HCT116 (cell line): ENCODE data around the gene GRIP1. TPM values are rescaled to one million over a fixed set of nuclear protein-coding genes. Genes with fewer than 3 reads are reported as not detected.

ENCODE experiments used
- ATAC-seq: fragments of 200-7000 bp; cut with Tn5 transposase; 2 replicates; pipeline ENCODE4 v1.9.1; 2020; ENCODE audit warnings: mild to moderate bottlenecking, moderate library complexity
- BruUV-seq: library from RNA; stranded (reverse); fragments of 400-500 nt; replicated peaks from 2 replicates; lab custom pipeline; 2021; lab: Mats Ljungman, UMichigan
- CTCF ChIA-PET: fragments of 300-600 bp; sonication (Branson Sonifier 250); formaldehyde crosslinking; loops from one replicate; lab custom pipeline; 2021; ENCODE audit warnings: antibody characterized with exemption; lab: Charles Lee
- POLR2A ChIA-PET: fragments of 300-600, 350-600 bp; sonication (Branson Sonifier 250); formaldehyde crosslinking; loops from one replicate; lab custom pipeline; 2021; ENCODE audit warnings: antibody characterized with exemption; lab: Charles Lee
- RAD21 ChIA-PET, 2 experiments: fragments of 300-600 bp; sonication (Branson Sonifier 250); formaldehyde crosslinking; loops; one replicate each; lab custom pipeline; 2023; ENCODE audit warnings: low total read pairs in 2 of 2; ENCODE audit not compliant: uncharacterized antibody in 2 of 2, unreplicated experiment in 2 of 2, low non-redundant PET in 1 of 2; lab: Charles Lee
- DNase-seq: peaks from one replicate; pipeline ENCODE4 v3.0.0-alpha.2; 2010; ENCODE audit warnings: low read depth, low spot score
- H2AFZ ChIP-seq: fragments of 200-600 bp; shearing (Covaris generic), sonication (generic); 2 replicates; pipeline ENCODE4 v1.6.1; 2017; ENCODE audit warnings: low read depth, mixed run types, mixed read lengths, antibody characterized with exemption, low read length; ENCODE audit not compliant: poor library complexity, severe bottlenecking
- H3K27ac ChIP-seq: 2 replicates; pipeline ENCODE4 v1.5.1; 2012; ENCODE audit warnings: low read depth, low read length
- H3K27me3 ChIP-seq: fragments of 200-600 bp; sonication (generic); 2 replicates; pipeline ENCODE4 v1.6.1; 2016; ENCODE audit warnings: mixed run types, low read length, mixed read lengths; ENCODE audit not compliant: insufficient read depth
- H3K36me3 ChIP-seq, 2 experiments: fragments of 200-500 bp in 1 of 2; fragments of 200-600 bp in 1 of 2; sonication (Bioruptor generic) in 1 of 2; sonication (generic) in 1 of 2; 2 replicates each; pipeline versions ENCODE4 v1.5.1 to v1.6.1; 2014 to 2016; ENCODE audit warnings: low read length in 2 of 2, inconsistent platforms in 1 of 2, mixed read lengths in 1 of 2, mixed run types in 1 of 2; ENCODE audit not compliant: insufficient read depth in 2 of 2, control insufficient read depth in 1 of 2
- H3K4me1 ChIP-seq, 2 experiments: fragments of 200-600 bp in 1 of 2; sonication (generic) in 1 of 2; 2 replicates each; pipeline versions ENCODE4 v1.5.1 to v1.6.1; 2012 to 2017; ENCODE audit warnings: low read length in 2 of 2, inconsistent platforms in 1 of 2, mild to moderate bottlenecking in 1 of 2, mixed read lengths in 1 of 2, mixed run types in 1 of 2, moderate library complexity in 1 of 2; ENCODE audit not compliant: insufficient read depth in 2 of 2, control insufficient read depth in 1 of 2
- H3K4me2 ChIP-seq: fragments of 200-600 bp; sonication (generic); 2 replicates; pipeline ENCODE4 v1.6.1; 2017; ENCODE audit warnings: mixed run types, low read length, mixed read lengths
- H3K4me3 ChIP-seq, 2 experiments: fragments of 200-600 bp in 1 of 2; sonication (generic) in 1 of 2; replicated peaks in 1 of 2; 2 replicates each; pipeline ENCODE4 v1.5.1; 2011 to 2016; ENCODE audit warnings: low read length in 2 of 2, control low read depth in 1 of 2, low read depth in 1 of 2, mild to moderate bottlenecking in 1 of 2, mixed read lengths in 1 of 2, mixed run types in 1 of 2
- H3K79me2 ChIP-seq: fragments of 200-600 bp; sonication (generic); 2 replicates; pipeline ENCODE4 v1.6.1; 2017; ENCODE audit warnings: mild to moderate bottlenecking, mixed run types, low read length, moderate library complexity, mixed read lengths; ENCODE audit not compliant: insufficient read depth
- H3K9ac ChIP-seq: fragments of 200-600 bp; sonication (generic); 2 replicates; pipeline ENCODE4 v1.6.1; 2016; ENCODE audit warnings: low read length, mixed read lengths
- H3K9me2 ChIP-seq: fragments of 200-600 bp; sonication (generic), shearing (Covaris generic); 2 replicates; pipeline ENCODE4 v1.6.1; 2017; ENCODE audit warnings: mixed run types, mild to moderate bottlenecking, moderate library complexity; ENCODE audit not compliant: insufficient read depth
- H3K9me3 ChIP-seq, 2 experiments: fragments of 200-500 bp in 1 of 2; fragments of 200-600 bp in 1 of 2; sonication (Bioruptor generic) in 1 of 2; sonication (generic) in 1 of 2; 2 replicates each; pipeline ENCODE4 v1.6.1; 2014 to 2017; ENCODE audit warnings: low read length in 2 of 2, mixed read lengths in 2 of 2, inconsistent platforms in 1 of 2, low read depth in 1 of 2, mild to moderate bottlenecking in 1 of 2, mixed run types in 1 of 2, moderate library complexity in 1 of 2; ENCODE audit not compliant: control insufficient read depth in 1 of 2, insufficient read depth in 1 of 2
- H4K20me1 ChIP-seq: fragments of 200-600 bp; sonication (generic), shearing (Covaris generic); 2 replicates; pipeline ENCODE4 v1.6.1; 2017; ENCODE audit warnings: mixed run types, mild to moderate bottlenecking, moderate library complexity; ENCODE audit not compliant: insufficient read depth
- CBX3 ChIP-seq: IDR thresholded peaks from 2 replicates; pipeline ENCODE4 v1.6.1; 2012; ENCODE audit warnings: low read depth
- CEBPB ChIP-seq: IDR thresholded peaks from 2 replicates; pipeline ENCODE4 v1.6.1; 2012; ENCODE audit warnings: low read depth
- EGR1 ChIP-seq: IDR thresholded peaks from 2 replicates; pipeline ENCODE4 v1.6.1; 2012; ENCODE audit warnings: low read depth
- JUND ChIP-seq: IDR thresholded peaks from 2 replicates; pipeline ENCODE4 v1.6.1; 2012
- RAD21 ChIP-seq: IDR thresholded peaks from 2 replicates; pipeline ENCODE4 v1.6.1; 2012; ENCODE audit warnings: low read depth, mild to moderate bottlenecking
- SIN3A ChIP-seq: IDR thresholded peaks from 2 replicates; pipeline ENCODE4 v1.6.1; 2012; ENCODE audit warnings: low read depth
- SP1 ChIP-seq: IDR thresholded peaks from 2 replicates; pipeline ENCODE4 v1.6.1; 2012; ENCODE audit warnings: low read depth
- SRF ChIP-seq: IDR thresholded peaks from 2 replicates; pipeline ENCODE4 v1.6.1; 2012; ENCODE audit warnings: low read depth
- TCF7L2 ChIP-seq: IDR thresholded peaks from 2 replicates; pipeline ENCODE4 v1.7.0; 2011; ENCODE audit warnings: borderline replicate concordance, inconsistent platforms; ENCODE audit not compliant: insufficient read depth, insufficient read length; ENCODE audit errors: extremely low read depth
- YY1 ChIP-seq: IDR thresholded peaks from 2 replicates; pipeline ENCODE4 v1.6.1; 2011; ENCODE audit warnings: low read length, low read depth, moderate library complexity, mild to moderate bottlenecking; ENCODE audit not compliant: insufficient replicate concordance; ENCODE audit errors: extremely low read depth
- ZFX ChIP-seq: fragments of 450-650 bp; IDR thresholded peaks from 2 replicates; pipeline ENCODE4 v1.6.1; 2017
- intact Hi-C: fragments of 100-400 bp; cut with micrococcal nuclease; formaldehyde crosslinking; loops from 2 replicates; pipeline ENCODE4 v1.10.0; 2022
- total RNA-seq: library from RNA; stranded (reverse); gene quantifications from one replicate; pipeline ENCODE4 v1.2.1, GENCODE V29; 2021; ENCODE audit not compliant: unreplicated experiment
- TF ChIP-seq, protein P1 (sequence below), 3 experiments: fragments of 200-600 bp in 1 of 3; sonication (generic) in 1 of 3; IDR thresholded peaks in 2 of 3; conservative IDR thresholded peaks in 1 of 3; 2 replicates each; pipeline ENCODE4 v1.5.1; 2012 to 2017; ENCODE audit warnings: low read depth in 2 of 3, low read length in 2 of 3, antibody characterized with exemption in 1 of 3, borderline replicate concordance in 1 of 3, control low read depth in 1 of 3, mild to moderate bottlenecking in 1 of 3, mixed read lengths in 1 of 3, mixed run types in 1 of 3, moderate library complexity in 1 of 3; ENCODE audit not compliant: insufficient read depth in 1 of 3
- TF ChIP-seq, protein P2 (sequence below): IDR thresholded peaks from 2 replicates; pipeline ENCODE4 v1.6.1; 2012
- TF ChIP-seq, protein P3 (sequence below): IDR thresholded peaks from 2 replicates; pipeline ENCODE4 v1.6.1; 2012; ENCODE audit warnings: low read depth
- TF ChIP-seq, protein P4 (sequence below): IDR thresholded peaks from 2 replicates; pipeline ENCODE4 v1.6.1; 2012
- TF ChIP-seq, protein P5 (sequence below): IDR thresholded peaks from 2 replicates; pipeline ENCODE4 v1.6.1; 2011; ENCODE audit warnings: mild to moderate bottlenecking, low read length, moderate library complexity; ENCODE audit not compliant: insufficient replicate concordance; ENCODE audit errors: extremely low read depth

GRIP1 gene
- total RNA-seq, 1 experiment from 2014 or later: not detected

DNA sequence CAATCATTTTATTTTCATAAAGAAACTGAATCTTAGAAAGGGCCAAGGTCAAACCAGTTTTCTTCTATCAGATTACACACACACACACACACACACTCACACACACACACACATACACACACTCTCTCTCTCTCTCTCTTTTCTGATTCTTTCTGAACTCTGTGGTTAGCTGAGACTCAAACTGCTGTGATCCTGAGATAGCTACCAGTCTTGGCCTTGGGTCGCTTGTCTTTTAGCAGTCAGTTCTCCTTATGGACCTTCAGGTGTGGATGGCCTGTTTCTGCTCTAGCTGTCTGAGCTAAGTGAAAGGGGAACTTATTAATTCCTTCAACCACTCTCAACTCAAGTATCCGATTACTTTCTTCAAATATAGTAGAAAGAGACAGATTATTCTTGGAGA is 145.1 kb downstream of the GRIP1 start:
- Histone ChIP-seq H3K27me3 (peaks cover 31% of the 10 kb centered on the region), H3K36me3 (no peaks in the 10 kb centered on the region), H3K9ac (no peak overlapping the region), H3K79me2 (no peaks in the 10 kb centered on the region), H3K9me3 (no peaks in the 10 kb centered on the region), H3K9me2 (no peaks in the 10 kb centered on the region), H2AFZ (no peak overlapping the region), H3K4me1 (no peaks in the 10 kb centered on the region), H4K20me1 (no peaks in the 10 kb centered on the region), H3K4me3 (no peak overlapping the region), H3K27ac (no peak overlapping the region), H3K4me2 (no peak overlapping the region)
- DNase-seq (no peak), ATAC-seq (no peak)
- BruUV-seq: no TSS peak
- TF ChIP-seq JUND: no peak
- TF ChIP-seq, protein P1, sequence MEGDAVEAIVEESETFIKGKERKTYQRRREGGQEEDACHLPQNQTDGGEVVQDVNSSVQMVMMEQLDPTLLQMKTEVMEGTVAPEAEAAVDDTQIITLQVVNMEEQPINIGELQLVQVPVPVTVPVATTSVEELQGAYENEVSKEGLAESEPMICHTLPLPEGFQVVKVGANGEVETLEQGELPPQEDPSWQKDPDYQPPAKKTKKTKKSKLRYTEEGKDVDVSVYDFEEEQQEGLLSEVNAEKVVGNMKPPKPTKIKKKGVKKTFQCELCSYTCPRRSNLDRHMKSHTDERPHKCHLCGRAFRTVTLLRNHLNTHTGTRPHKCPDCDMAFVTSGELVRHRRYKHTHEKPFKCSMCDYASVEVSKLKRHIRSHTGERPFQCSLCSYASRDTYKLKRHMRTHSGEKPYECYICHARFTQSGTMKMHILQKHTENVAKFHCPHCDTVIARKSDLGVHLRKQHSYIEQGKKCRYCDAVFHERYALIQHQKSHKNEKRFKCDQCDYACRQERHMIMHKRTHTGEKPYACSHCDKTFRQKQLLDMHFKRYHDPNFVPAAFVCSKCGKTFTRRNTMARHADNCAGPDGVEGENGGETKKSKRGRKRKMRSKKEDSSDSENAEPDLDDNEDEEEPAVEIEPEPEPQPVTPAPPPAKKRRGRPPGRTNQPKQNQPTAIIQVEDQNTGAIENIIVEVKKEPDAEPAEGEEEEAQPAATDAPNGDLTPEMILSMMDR (IDR thresholded peaks at IDR 0.05 in 2 of 3, conservative IDR thresholded peaks at IDR 0.05 in 1 of 3; ENCODE audit: borderline replicate concordance in 1 of 3, insufficient read depth in 1 of 3, low read depth in 2 of 3, low read length in 2 of 3): no peak
- no peak for TF ChIP-seq ZFX
- TF ChIP-seq EGR1: no peak
- no peak for TF ChIP-seq CEBPB
- TF ChIP-seq CBX3: no peak
- TF ChIP-seq YY1: no peak
- TF ChIP-seq RAD21: no peak
- TF ChIP-seq, protein P2, sequence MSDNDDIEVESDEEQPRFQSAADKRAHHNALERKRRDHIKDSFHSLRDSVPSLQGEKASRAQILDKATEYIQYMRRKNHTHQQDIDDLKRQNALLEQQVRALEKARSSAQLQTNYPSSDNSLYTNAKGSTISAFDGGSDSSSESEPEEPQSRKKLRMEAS: no peak
- no peak for TF ChIP-seq TCF7L2
- TF ChIP-seq, protein P3, sequence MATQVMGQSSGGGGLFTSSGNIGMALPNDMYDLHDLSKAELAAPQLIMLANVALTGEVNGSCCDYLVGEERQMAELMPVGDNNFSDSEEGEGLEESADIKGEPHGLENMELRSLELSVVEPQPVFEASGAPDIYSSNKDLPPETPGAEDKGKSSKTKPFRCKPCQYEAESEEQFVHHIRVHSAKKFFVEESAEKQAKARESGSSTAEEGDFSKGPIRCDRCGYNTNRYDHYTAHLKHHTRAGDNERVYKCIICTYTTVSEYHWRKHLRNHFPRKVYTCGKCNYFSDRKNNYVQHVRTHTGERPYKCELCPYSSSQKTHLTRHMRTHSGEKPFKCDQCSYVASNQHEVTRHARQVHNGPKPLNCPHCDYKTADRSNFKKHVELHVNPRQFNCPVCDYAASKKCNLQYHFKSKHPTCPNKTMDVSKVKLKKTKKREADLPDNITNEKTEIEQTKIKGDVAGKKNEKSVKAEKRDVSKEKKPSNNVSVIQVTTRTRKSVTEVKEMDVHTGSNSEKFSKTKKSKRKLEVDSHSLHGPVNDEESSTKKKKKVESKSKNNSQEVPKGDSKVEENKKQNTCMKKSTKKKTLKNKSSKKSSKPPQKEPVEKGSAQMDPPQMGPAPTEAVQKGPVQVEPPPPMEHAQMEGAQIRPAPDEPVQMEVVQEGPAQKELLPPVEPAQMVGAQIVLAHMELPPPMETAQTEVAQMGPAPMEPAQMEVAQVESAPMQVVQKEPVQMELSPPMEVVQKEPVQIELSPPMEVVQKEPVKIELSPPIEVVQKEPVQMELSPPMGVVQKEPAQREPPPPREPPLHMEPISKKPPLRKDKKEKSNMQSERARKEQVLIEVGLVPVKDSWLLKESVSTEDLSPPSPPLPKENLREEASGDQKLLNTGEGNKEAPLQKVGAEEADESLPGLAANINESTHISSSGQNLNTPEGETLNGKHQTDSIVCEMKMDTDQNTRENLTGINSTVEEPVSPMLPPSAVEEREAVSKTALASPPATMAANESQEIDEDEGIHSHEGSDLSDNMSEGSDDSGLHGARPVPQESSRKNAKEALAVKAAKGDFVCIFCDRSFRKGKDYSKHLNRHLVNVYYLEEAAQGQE: no peak
- TF ChIP-seq, protein P4, sequence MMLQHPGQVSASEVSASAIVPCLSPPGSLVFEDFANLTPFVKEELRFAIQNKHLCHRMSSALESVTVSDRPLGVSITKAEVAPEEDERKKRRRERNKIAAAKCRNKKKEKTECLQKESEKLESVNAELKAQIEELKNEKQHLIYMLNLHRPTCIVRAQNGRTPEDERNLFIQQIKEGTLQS: no peak
- TF ChIP-seq, protein P5, sequence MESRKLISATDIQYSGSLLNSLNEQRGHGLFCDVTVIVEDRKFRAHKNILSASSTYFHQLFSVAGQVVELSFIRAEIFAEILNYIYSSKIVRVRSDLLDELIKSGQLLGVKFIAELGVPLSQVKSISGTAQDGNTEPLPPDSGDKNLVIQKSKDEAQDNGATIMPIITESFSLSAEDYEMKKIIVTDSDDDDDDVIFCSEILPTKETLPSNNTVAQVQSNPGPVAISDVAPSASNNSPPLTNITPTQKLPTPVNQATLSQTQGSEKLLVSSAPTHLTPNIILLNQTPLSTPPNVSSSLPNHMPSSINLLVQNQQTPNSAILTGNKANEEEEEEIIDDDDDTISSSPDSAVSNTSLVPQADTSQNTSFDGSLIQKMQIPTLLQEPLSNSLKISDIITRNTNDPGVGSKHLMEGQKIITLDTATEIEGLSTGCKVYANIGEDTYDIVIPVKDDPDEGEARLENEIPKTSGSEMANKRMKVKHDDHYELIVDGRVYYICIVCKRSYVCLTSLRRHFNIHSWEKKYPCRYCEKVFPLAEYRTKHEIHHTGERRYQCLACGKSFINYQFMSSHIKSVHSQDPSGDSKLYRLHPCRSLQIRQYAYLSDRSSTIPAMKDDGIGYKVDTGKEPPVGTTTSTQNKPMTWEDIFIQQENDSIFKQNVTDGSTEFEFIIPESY: no peak
- no peak for TF ChIP-seq SP1
- no peak for TF ChIP-seq SRF
- TF ChIP-seq SIN3A: no peak
- CTCF ChIA-PET: interaction anchor here (0.9 to 1.6 kb wide), 2 partner anchors 15 to 389 kb away, joined by 3 to 6 read pairs; no protein-coding TSS in a partner anchor
- RAD21 ChIA-PET: no interaction called here
- POLR2A ChIA-PET: no interaction called here
- intact Hi-C loops: loop anchor here (5.0 kb wide), 1 partner anchor 576 kb away; no protein-coding TSS in a partner anchor
